ENCODE measurements around the gene CROT. TPM values are rescaled to one million over a fixed set of nuclear protein-coding genes. Genes with fewer than 3 reads are reported as not detected.

The CROT gene
- total and polyA plus RNA-seq, 9 donors: 8.0 to 21.8 (median 16.1) TPM

DNA sequence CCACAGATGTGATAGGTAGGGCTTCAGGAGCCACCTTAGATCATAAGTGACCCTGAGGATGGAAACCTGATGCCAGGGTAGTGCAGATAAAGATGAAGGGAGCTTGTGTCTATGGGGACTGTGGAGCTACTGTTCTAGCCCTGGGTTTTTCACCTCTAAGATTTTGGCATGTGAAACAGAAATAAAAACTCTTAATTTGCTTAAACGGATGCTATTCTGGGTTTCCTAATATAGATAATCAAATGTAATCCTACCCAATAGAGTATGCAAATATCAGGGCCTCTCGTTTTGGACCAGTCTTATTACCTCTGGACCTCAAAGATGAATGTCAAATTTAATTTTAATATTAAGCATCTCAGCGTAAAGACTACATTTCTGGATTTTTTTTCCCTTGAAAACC is 80.7 kb downstream of the CROT start:
- 69 to 85% (median 76%) methylated on average over 3 of the region's 3 CpGs for WGBS, 3 donors
- no peak for DNase-seq
- H3K27me3 ChIP-seq: no peaks in the 10 kb centered on the region
- H3K4me1 ChIP-seq (ENCODE audit: insufficient read depth): no peaks in the 10 kb centered on the region
- TF ChIP-seq, protein P1, sequence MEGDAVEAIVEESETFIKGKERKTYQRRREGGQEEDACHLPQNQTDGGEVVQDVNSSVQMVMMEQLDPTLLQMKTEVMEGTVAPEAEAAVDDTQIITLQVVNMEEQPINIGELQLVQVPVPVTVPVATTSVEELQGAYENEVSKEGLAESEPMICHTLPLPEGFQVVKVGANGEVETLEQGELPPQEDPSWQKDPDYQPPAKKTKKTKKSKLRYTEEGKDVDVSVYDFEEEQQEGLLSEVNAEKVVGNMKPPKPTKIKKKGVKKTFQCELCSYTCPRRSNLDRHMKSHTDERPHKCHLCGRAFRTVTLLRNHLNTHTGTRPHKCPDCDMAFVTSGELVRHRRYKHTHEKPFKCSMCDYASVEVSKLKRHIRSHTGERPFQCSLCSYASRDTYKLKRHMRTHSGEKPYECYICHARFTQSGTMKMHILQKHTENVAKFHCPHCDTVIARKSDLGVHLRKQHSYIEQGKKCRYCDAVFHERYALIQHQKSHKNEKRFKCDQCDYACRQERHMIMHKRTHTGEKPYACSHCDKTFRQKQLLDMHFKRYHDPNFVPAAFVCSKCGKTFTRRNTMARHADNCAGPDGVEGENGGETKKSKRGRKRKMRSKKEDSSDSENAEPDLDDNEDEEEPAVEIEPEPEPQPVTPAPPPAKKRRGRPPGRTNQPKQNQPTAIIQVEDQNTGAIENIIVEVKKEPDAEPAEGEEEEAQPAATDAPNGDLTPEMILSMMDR (IDR thresholded peaks at IDR 0.05): no peak
- no peaks in the 10 kb centered on the region for H3K9me3 ChIP-seq
- H3K4me3 ChIP-seq: no peak overlapping the region
- intact Hi-C loops (cut with DNase I): no loop called here
- H3K27ac ChIP-seq: no peak overlapping the region
- H3K36me3 ChIP-seq: no peaks in the 10 kb centered on the region

DNA sequence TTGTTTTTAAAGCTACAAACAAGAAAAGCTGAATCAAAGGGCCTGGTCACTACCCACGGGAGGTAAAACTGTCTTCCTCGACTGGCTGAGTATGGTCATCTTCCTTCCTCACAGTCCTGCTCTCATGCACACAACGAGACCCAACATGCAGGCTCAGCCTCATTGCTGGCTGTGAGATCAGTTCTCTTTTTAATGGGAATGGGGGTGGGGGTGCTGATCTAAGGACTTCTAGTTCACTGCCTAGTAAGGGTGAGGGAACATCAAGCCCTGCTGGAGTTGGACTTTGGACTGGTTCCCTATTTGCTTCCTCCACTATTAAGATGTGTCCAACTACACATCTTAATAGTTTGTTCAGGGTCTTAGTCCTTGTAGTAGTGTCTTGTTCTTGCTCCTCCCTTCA is 81.8 kb downstream of the CROT start:
- no peaks in the 10 kb centered on the region for H3K27me3 ChIP-seq
- no peak overlapping the region for H3K27ac ChIP-seq
- H3K36me3 ChIP-seq: no peaks in the 10 kb centered on the region
- intact Hi-C loops (cut with DNase I): no loop called here
- no peak for TF ChIP-seq EP300 (IDR thresholded peaks at IDR 0.05)
- TF ChIP-seq POLR2A (IDR thresholded peaks at IDR 0.05): no peak
- TF ChIP-seq, protein P1 (IDR thresholded peaks at IDR 0.05): no peak
- DNase-seq: no peak
- H3K9me3 ChIP-seq: no peaks in the 10 kb centered on the region
- H3K4me3 ChIP-seq: no peak overlapping the region
- WGBS, 3 donors: 78 to 86% (median 80%) methylated on average over 3 of the region's 3 CpGs
- H3K4me1 ChIP-seq (ENCODE audit: insufficient read depth): no peaks in the 10 kb centered on the region

DNA sequence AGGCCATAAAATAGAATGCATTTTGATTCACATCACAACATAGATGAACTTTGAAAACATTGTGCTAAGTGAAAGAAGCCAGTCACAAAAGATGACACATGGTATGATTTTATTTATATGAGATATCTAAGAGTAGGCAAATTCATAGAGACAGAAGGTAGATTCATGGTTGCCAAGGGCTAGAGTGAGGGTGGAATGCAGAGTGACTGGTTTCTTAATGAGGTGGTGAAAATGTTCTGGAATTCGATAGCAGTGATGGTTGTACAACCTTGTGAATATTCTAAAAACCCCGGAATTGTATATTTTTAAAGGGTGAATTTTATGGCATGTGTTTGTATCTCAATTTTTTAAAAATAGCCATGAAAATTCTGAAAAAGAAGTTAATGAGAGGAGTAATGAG is 87.1 kb downstream of the CROT start:
- 88 to 99% (median 95%) methylated on average over 2 of the region's 2 CpGs for WGBS, 3 donors
- Histone ChIP-seq H3K36me3 (no peaks in the 10 kb centered on the region), H3K27me3 (no peaks in the 10 kb centered on the region), H3K27ac (no peak overlapping the region), H3K9me3 (no peaks in the 10 kb centered on the region), H3K4me1 (ENCODE audit: insufficient read depth) (no peaks in the 10 kb centered on the region), H3K4me3 (no peak overlapping the region)
- DNase-seq: no peak
- intact Hi-C loops (cut with DNase I): no loop called here
- no peak for TF ChIP-seq POLR2A (IDR thresholded peaks at IDR 0.05)

DNA sequence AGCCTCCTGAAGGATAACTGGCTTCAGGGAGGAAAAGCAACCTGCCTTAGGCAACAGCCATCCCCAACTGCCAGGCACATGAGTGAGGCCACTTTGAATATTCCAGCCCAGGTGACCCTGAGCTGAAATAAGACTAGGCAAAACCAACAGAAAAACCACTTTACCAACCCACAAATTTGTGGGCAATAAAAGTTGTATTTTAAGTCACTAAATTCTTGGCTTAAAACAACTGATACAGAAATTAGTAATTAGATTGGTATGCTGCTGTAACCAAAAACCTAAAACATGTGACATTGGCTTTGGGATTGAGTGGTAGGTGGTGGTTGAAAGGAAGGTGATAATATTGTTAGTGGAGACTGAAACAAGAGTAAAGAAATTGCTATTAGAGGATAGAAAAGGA is 90.1 kb downstream of the CROT start:
- H3K9me3 ChIP-seq: no peaks in the 10 kb centered on the region
- no peaks in the 10 kb centered on the region for H3K4me1 ChIP-seq (ENCODE audit: insufficient read depth)
- no peak for DNase-seq
- H3K4me3 ChIP-seq: no peak overlapping the region
- H3K36me3 ChIP-seq: no peaks in the 10 kb centered on the region
- no peaks in the 10 kb centered on the region for H3K27me3 ChIP-seq
- intact Hi-C loops (cut with DNase I): no loop called here
- no peak overlapping the region for H3K27ac ChIP-seq
- TF ChIP-seq EP300 (IDR thresholded peaks at IDR 0.05): no peak
- TF ChIP-seq POLR2A (IDR thresholded peaks at IDR 0.05): no peak
- TF ChIP-seq, protein P1 (IDR thresholded peaks at IDR 0.05): no peak

DNA sequence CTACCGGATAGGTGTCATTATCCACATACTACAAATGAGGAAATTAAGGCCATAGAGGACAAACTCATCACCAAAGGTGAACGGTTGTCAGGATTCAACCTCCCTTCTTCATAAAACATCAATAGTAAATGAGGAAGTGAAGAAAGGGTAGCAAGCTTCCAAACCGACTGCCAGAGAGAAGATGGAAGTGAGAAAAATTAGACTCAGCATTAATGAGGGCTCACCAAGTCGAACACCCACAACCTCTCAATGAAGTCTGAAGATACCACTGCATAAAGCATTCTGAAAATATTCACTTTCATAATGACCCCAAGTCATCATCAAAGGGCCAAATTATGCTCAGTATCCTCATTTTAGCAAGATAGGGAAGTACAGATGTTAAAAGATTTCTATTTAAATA is 100.4 kb downstream of the CROT start:
- DNase-seq: no peak
- no peaks in the 10 kb centered on the region for H3K9me3 ChIP-seq
- H3K4me1 ChIP-seq (ENCODE audit: insufficient read depth): no peaks in the 10 kb centered on the region
- no peaks in the 10 kb centered on the region for H3K36me3 ChIP-seq
- 70 to 86% (median 83%) methylated on average over 4 of the region's 4 CpGs for WGBS, 3 donors
- intact Hi-C loops (cut with DNase I): no loop called here
- H3K4me3 ChIP-seq: no peak overlapping the region
- TF ChIP-seq, protein P1 (IDR thresholded peaks at IDR 0.05): no peak
- no peak for TF ChIP-seq POLR2A (IDR thresholded peaks at IDR 0.05)
- no peak for TF ChIP-seq EP300 (IDR thresholded peaks at IDR 0.05)
- no peak overlapping the region for H3K27ac ChIP-seq
- H3K27me3 ChIP-seq: no peaks in the 10 kb centered on the region

Measured in ovary (tissue), 9 donors.